ENCODE data around the gene MGP. TPM values are rescaled to one million over a fixed set of nuclear protein-coding genes. Genes with fewer than 3 reads are reported as not detected.

Gene MGP
- total RNA-seq, 2 experiments from 2014 or later: 1.3 to 1.8 TPM

GRCh38 chr12:14900521-14901227, 15.0 kb upstream of the MGP start:
- Histone ChIP-seq H3K27me3 (ENCODE audit: control insufficient read depth in 1 of 2, insufficient read depth in 2 of 2, low read length in 2 of 2) (no peaks in the 10 kb centered on the region), H3K27ac (ENCODE audit: low read depth in 1 of 2, low read length in 2 of 2) (no peak overlapping the region), H3K9me3 (ENCODE audit: control insufficient read depth in 1 of 2, insufficient read depth in 1 of 2, low read length in 2 of 2) (no peaks in the 10 kb centered on the region), H3K36me3 (ENCODE audit: insufficient read depth, low read length) (no peaks in the 10 kb centered on the region), H3K4me1 (ENCODE audit: insufficient read depth, low read length) (no peaks in the 10 kb centered on the region), H3K4me3 (ENCODE audit: low read length) (no peak overlapping the region)
- no peak for TF ChIP-seq CTCF (IDR thresholded peaks at IDR 0.05)
- no peak overlapping the region for H3K4me3 Mint-ChIP-seq
- H3K9me3 Mint-ChIP-seq: no peaks in the 10 kb centered on the region
- intact Hi-C loops (cut with DNase I, micrococcal nuclease): no loop called here
- POLR2A ChIA-PET: no interaction called here
- CTCF ChIA-PET: no interaction called here
- DNase-seq (no peak), ATAC-seq (ENCODE audit: poor library complexity) (no peak)
- peaks cover 18% of the 10 kb centered on the region for H3K4me1 Mint-ChIP-seq (ENCODE audit: low read depth)
- no peak overlapping the region for H3K27ac Mint-ChIP-seq
- H3K36me3 Mint-ChIP-seq (ENCODE audit: low read depth): no peaks in the 10 kb centered on the region
- no peaks in the 10 kb centered on the region for H3K27me3 Mint-ChIP-seq

GRCh38 chr12:14896521-14897169, 11.0 kb upstream of the MGP start:
- no peaks in the 10 kb centered on the region for H3K4me1 Mint-ChIP-seq (ENCODE audit: low read depth)
- no peak for DNase-seq
- TF ChIP-seq CTCF (IDR thresholded peaks at IDR 0.05): no peak
- no peaks in the 10 kb centered on the region for H3K9me3 Mint-ChIP-seq
- H3K27ac ChIP-seq (ENCODE audit: low read depth in 1 of 2, low read length in 2 of 2): no peak overlapping the region
- no peaks in the 10 kb centered on the region for H3K27me3 Mint-ChIP-seq
- no peak overlapping the region for H3K4me3 ChIP-seq (ENCODE audit: low read length)
- no peaks in the 10 kb centered on the region for H3K36me3 ChIP-seq (ENCODE audit: insufficient read depth, low read length)
- no peaks in the 10 kb centered on the region for H3K27me3 ChIP-seq (ENCODE audit: control insufficient read depth in 1 of 2, insufficient read depth in 2 of 2, low read length in 2 of 2)
- no peaks in the 10 kb centered on the region for H3K36me3 Mint-ChIP-seq (ENCODE audit: low read depth)
- ChIA-PET CTCF (no interaction called here), POLR2A (no interaction called here)
- intact Hi-C loops (cut with DNase I, micrococcal nuclease): loop anchor here in 1 of 2 experiments (5.0 kb wide), 1 partner anchor 49 kb away; no protein-coding TSS in a partner anchor
- no peaks in the 10 kb centered on the region for H3K9me3 ChIP-seq (ENCODE audit: control insufficient read depth in 1 of 2, insufficient read depth in 1 of 2, low read length in 2 of 2)
- ATAC-seq (ENCODE audit: poor library complexity): no peak
- no peak overlapping the region for H3K27ac Mint-ChIP-seq
- no peak overlapping the region for H3K4me3 Mint-ChIP-seq
- H3K4me1 ChIP-seq (ENCODE audit: insufficient read depth, low read length): no peaks in the 10 kb centered on the region

- no peaks in the 10 kb centered on the region for H3K9me3 Mint-ChIP-seq
- no peak for TF ChIP-seq CTCF (IDR thresholded peaks at IDR 0.05)
- intact Hi-C loops (cut with DNase I, micrococcal nuclease): no loop called here
Observed at GRCh38 chr12:14893506-14894250, 8.0 kb upstream of the MGP start.

More at GRCh38 chr12:14893506-14894250, 8.0 kb upstream of the MGP start:
- no peaks in the 10 kb centered on the region for H3K4me1 ChIP-seq (ENCODE audit: insufficient read depth, low read length)
- ATAC-seq (ENCODE audit: poor library complexity) (no peak), DNase-seq (no peak)
- no peaks in the 10 kb centered on the region for H3K9me3 ChIP-seq (ENCODE audit: control insufficient read depth in 1 of 2, insufficient read depth in 1 of 2, low read length in 2 of 2)
- H3K4me3 Mint-ChIP-seq: no peak overlapping the region
- H3K27me3 ChIP-seq (ENCODE audit: control insufficient read depth in 1 of 2, insufficient read depth in 2 of 2, low read length in 2 of 2): no peaks in the 10 kb centered on the region
- no peak overlapping the region for H3K27ac ChIP-seq (ENCODE audit: low read depth in 1 of 2, low read length in 2 of 2)
- ChIA-PET CTCF (interaction anchor here (1.1 kb wide), 1 partner anchor 9 kb away, joined by 3 read pairs; no protein-coding TSS in a partner anchor), POLR2A (no interaction called here)
- no peaks in the 10 kb centered on the region for H3K4me1 Mint-ChIP-seq (ENCODE audit: low read depth)
- no peak overlapping the region for H3K4me3 ChIP-seq (ENCODE audit: low read length)
- H3K27me3 Mint-ChIP-seq: no peaks in the 10 kb centered on the region
- H3K36me3 ChIP-seq (ENCODE audit: insufficient read depth, low read length): no peaks in the 10 kb centered on the region
- no peak overlapping the region for H3K27ac Mint-ChIP-seq
- H3K36me3 Mint-ChIP-seq (ENCODE audit: low read depth): no peaks in the 10 kb centered on the region
